ENCODE measurements around the gene TRIOBP. TPM values are rescaled to one million over a fixed set of nuclear protein-coding genes. Genes with fewer than 3 reads are reported as not detected.
A peak's percentile ranks its signal among the peaks of the same experiment; 100 is the strongest.

The TRIOBP gene
- total and polyA plus RNA-seq, 2 of the 13 experiments (the other 11 are each of a cell fraction or from before 2014, with no cell fraction given) = 6.1 to 15.4 TPM

DNA sequence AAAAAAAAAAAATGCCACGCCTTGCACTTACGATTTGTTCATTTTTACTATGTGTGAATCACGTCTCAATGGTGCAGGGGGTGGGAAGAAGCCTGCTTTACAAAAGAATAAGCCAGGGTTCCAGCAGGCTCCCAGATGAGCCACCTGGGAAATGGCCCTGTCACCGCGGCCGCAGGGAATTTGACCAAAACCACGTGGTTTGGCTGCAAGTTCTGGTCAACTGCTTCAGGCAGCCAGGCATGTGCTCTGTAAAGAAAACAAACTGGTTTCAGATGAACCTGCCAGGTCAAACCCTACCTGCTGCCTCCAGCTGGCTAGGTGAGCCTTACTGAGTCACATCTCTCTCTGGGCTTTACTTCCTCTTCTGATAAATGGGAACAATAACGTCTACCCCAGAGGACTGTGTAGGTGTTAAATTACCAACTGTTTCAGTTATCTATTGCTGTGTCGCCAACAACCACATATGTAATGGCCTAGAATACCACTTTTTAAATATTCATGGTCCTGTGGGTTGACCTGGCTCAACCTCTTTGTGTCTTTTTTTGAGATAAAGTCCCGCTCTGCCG is 80.4 kb downstream of the TRIOBP start (continued):
- TF ChIP-seq HNRNPK (IDR thresholded peaks at IDR 0.05; ENCODE audit: low read depth, low read length, poor library complexity, severe bottlenecking) (no peak), PLRG1 (conservative IDR thresholded peaks at IDR 0.05) (no peak), GATAD1 (CRISPR knock-in tag; IDR thresholded peaks at IDR 0.05) (no peak), KDM2A (CRISPR knock-in tag; IDR thresholded peaks at IDR 0.05; ENCODE audit: borderline replicate concordance, low read depth) (peak; percentile 62; the same call in 1 of the 2 replicates), SMARCC2 (IDR thresholded peaks at IDR 0.05) (no peak), ZNF543 (CRISPR knock-in tag; IDR thresholded peaks at IDR 0.05) (no peak), ZNF556 (CRISPR knock-in tag; IDR thresholded peaks at IDR 0.05; ENCODE audit: borderline replicate concordance) (no peak), MYNN (CRISPR knock-in tag; IDR thresholded peaks at IDR 0.05; ENCODE audit: low read depth) (no peak), HOXA9 (CRISPR knock-in tag; IDR thresholded peaks at IDR 0.05; ENCODE audit: borderline replicate concordance) (no peak), MYC (CRISPR knock-in tag; IDR thresholded peaks at IDR 0.05; ENCODE audit: borderline replicate concordance) (peak; percentile 69), KDM1A (CRISPR knock-in tag; IDR thresholded peaks at IDR 0.05) (peak; percentile 69; the same call in 1 of the 2 replicates), ZNF850 (CRISPR knock-in tag; conservative IDR thresholded peaks at IDR 0.05) (no peak), PHF21A (CRISPR knock-in tag; IDR thresholded peaks at IDR 0.05) (no peak), ONECUT2 (CRISPR knock-in tag; IDR thresholded peaks at IDR 0.05) (no peak), ZMYM2 (CRISPR knock-in tag; IDR thresholded peaks at IDR 0.05) (no peak)
- TF ChIP-seq, protein P1, sequence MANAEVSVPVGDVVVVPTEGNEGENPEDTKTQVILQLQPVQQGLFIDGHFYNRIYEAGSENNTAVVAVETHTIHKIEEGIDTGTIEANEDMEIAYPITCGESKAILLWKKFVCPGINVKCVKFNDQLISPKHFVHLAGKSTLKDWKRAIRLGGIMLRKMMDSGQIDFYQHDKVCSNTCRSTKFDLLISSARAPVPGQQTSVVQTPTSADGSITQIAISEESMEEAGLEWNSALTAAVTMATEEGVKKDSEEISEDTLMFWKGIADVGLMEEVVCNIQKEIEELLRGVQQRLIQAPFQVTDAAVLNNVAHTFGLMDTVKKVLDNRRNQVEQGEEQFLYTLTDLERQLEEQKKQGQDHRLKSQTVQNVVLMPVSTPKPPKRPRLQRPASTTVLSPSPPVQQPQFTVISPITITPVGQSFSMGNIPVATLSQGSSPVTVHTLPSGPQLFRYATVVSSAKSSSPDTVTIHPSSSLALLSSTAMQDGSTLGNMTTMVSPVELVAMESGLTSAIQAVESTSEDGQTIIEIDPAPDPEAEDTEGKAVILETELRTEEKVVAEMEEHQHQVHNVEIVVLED (CRISPR knock-in tag; IDR thresholded peaks at IDR 0.05; ENCODE audit: borderline replicate concordance) = no peak
- TF ChIP-seq, protein P2, sequence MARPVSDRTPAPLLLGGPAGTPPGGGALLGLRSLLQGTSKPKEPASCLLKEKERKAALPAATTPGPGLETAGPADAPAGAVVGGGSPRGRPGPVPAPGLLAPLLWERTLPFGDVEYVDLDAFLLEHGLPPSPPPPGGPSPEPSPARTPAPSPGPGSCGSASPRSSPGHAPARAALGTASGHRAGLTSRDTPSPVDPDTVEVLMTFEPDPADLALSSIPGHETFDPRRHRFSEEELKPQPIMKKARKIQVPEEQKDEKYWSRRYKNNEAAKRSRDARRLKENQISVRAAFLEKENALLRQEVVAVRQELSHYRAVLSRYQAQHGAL (CRISPR knock-in tag; IDR thresholded peaks at IDR 0.05; ENCODE audit: not compliant biosample characterization) = no peak
- TF ChIP-seq, protein P3, sequence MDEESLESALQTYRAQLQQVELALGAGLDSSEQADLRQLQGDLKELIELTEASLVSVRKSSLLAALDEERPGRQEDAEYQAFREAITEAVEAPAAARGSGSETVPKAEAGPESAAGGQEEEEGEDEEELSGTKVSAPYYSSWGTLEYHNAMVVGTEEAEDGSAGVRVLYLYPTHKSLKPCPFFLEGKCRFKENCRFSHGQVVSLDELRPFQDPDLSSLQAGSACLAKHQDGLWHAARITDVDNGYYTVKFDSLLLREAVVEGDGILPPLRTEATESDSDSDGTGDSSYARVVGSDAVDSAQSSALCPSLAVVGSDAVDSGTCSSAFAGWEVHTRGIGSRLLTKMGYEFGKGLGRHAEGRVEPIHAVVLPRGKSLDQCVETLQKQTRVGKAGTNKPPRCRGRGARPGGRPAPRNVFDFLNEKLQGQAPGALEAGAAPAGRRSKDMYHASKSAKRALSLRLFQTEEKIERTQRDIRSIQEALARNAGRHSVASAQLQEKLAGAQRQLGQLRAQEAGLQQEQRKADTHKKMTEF (CRISPR knock-in tag; IDR thresholded peaks at IDR 0.05) = no peak
- TF ChIP-seq, protein P4, sequence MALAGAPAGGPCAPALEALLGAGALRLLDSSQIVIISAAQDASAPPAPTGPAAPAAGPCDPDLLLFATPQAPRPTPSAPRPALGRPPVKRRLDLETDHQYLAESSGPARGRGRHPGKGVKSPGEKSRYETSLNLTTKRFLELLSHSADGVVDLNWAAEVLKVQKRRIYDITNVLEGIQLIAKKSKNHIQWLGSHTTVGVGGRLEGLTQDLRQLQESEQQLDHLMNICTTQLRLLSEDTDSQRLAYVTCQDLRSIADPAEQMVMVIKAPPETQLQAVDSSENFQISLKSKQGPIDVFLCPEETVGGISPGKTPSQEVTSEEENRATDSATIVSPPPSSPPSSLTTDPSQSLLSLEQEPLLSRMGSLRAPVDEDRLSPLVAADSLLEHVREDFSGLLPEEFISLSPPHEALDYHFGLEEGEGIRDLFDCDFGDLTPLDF (CRISPR knock-in tag; IDR thresholded peaks at IDR 0.05) = no peak
- TF ChIP-seq, protein P5, sequence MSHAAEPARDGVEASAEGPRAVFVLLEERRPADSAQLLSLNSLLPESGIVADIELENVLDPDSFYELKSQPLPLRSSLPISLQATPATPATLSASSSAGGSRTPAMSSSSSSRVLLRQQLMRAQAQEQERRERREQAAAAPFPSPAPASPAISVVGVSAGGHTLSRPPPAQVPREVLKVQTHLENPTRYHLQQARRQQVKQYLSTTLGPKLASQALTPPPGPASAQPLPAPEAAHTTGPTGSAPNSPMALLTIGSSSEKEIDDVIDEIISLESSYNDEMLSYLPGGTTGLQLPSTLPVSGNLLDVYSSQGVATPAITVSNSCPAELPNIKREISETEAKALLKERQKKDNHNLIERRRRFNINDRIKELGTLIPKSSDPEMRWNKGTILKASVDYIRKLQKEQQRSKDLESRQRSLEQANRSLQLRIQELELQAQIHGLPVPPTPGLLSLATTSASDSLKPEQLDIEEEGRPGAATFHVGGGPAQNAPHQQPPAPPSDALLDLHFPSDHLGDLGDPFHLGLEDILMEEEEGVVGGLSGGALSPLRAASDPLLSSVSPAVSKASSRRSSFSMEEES (CRISPR knock-in tag; IDR thresholded peaks at IDR 0.05) = peak; percentile 42; the same call in 1 of the 2 replicates
- TF ChIP-seq, protein P6, sequence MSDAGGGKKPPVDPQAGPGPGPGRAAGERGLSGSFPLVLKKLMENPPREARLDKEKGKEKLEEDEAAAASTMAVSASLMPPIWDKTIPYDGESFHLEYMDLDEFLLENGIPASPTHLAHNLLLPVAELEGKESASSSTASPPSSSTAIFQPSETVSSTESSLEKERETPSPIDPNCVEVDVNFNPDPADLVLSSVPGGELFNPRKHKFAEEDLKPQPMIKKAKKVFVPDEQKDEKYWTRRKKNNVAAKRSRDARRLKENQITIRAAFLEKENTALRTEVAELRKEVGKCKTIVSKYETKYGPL (CRISPR knock-in tag; IDR thresholded peaks at IDR 0.05) = no peak
- TF ChIP-seq, protein P7, sequence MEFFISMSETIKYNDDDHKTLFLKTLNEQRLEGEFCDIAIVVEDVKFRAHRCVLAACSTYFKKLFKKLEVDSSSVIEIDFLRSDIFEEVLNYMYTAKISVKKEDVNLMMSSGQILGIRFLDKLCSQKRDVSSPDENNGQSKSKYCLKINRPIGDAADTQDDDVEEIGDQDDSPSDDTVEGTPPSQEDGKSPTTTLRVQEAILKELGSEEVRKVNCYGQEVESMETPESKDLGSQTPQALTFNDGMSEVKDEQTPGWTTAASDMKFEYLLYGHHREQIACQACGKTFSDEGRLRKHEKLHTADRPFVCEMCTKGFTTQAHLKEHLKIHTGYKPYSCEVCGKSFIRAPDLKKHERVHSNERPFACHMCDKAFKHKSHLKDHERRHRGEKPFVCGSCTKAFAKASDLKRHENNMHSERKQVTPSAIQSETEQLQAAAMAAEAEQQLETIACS (CRISPR knock-in tag; IDR thresholded peaks at IDR 0.05) = no peak
